ENCODE results near the gene HCRT.
"Not testable (repeated sequence)": the region's sequence is repeated elsewhere in the genome, so short reads cannot be mapped to it uniquely, and the experiment has no call there.

Gene HCRT

GRCh38 chr17:42179335-42179734 lies 5.9 kb downstream of the HCRT start:
- no peak for DNase-seq (ENCODE audit: low read depth)

- DNase-seq (ENCODE audit: low read depth) = no peak
These were observed 6.4 kb downstream of the HCRT start for GRCh38 chr17:42178817-42179216.

- no peak for DNase-seq (ENCODE audit: low read depth)
These were observed 7.6 kb downstream of the HCRT start for GRCh38 chr17:42177684-42178083.

- DNase-seq (ENCODE audit: low read depth) = no peak
These were observed 11.0 kb downstream of the HCRT start for GRCh38 chr17:42174126-42174783.

GRCh38 chr17:42171831-42172230 lies 13.4 kb downstream of the HCRT start:
- DNase-seq (ENCODE audit: low read depth) = no peak

- DNase-seq (ENCODE audit: low read depth) = no peak
These were observed 15.9 kb downstream of the HCRT start for GRCh38 chr17:42169351-42169750.

- no peak for DNase-seq (ENCODE audit: low read depth)
These were observed 17.4 kb downstream of the HCRT start for GRCh38 chr17:42167807-42168206.

- DNase-seq (ENCODE audit: low read depth) = no peak
These were observed 19.0 kb downstream of the HCRT start for GRCh38 chr17:42166196-42166763.

GRCh38 chr17:42165751-42166150 lies 19.5 kb downstream of the HCRT start:
- no peak for DNase-seq (ENCODE audit: low read depth)

- DNase-seq (ENCODE audit: low read depth) = no peak
These were observed 21.4 kb downstream of the HCRT start for GRCh38 chr17:42163696-42164407.

- DNase-seq (ENCODE audit: low read depth) = no peak
These were observed 22.1 kb downstream of the HCRT start for GRCh38 chr17:42163113-42163512.

GRCh38 chr17:42160531-42160910 lies 24.7 kb downstream of the HCRT start:
- DNase-seq (ENCODE audit: low read depth) = no peak

- no peak for DNase-seq (ENCODE audit: low read depth)
These were observed 25.3 kb downstream of the HCRT start for GRCh38 chr17:42159796-42160530.

GRCh38 chr17:42155614-42156045 lies 29.6 kb downstream of the HCRT start:
- no peak for DNase-seq (ENCODE audit: low read depth)

GRCh38 chr17:42153919-42154742 lies 31.1 kb downstream of the HCRT start:
- DNase-seq (ENCODE audit: low read depth) = no peak

- DNase-seq (ENCODE audit: low read depth) = no peak
These were observed 38.2 kb downstream of the HCRT start for GRCh38 chr17:42146911-42147607.

GRCh38 chr17:42143138-42143537 lies 42.1 kb downstream of the HCRT start:
- not testable (repeated sequence) for DNase-seq (ENCODE audit: low read depth)

- DNase-seq (ENCODE audit: low read depth) = no peak
These were observed 42.8 kb downstream of the HCRT start for GRCh38 chr17:42142371-42142896.

GRCh38 chr17:42141382-42141781 lies 43.9 kb downstream of the HCRT start:
- no peak for DNase-seq (ENCODE audit: low read depth)

- not testable (repeated sequence) for DNase-seq (ENCODE audit: low read depth)
These were observed 44.6 kb downstream of the HCRT start for GRCh38 chr17:42140690-42141089.

Measured in stimulated activated CD8-positive, alpha-beta memory T cell treated with anti-CD3 and anti-CD28 coated beads, Interleukin-12 subunit alpha, Interleukin-12 subunit beta, amount 100 ng/mL, for 1 hour (primary cell).